ENCODE data around the gene TMC2.
"Not testable (repeated sequence)": the region's sequence is repeated elsewhere in the genome, so short reads cannot be mapped to it uniquely, and the experiment has no call there.

TMC2 gene

GRCh38 chr20:2520617-2521016, 15.8 kb upstream of the TMC2 start:
- DNase-seq (ENCODE audit: low read depth): no peak
- no peak overlapping the region for H3K4me3 ChIP-seq (ENCODE audit: low read depth, low read length)
- TF ChIP-seq CTCF (IDR thresholded peaks at IDR 0.05; ENCODE audit: control insufficient read depth, extremely low read depth, insufficient read depth): no peak

- no peak for DNase-seq (ENCODE audit: low read depth)
- TF ChIP-seq CTCF (IDR thresholded peaks at IDR 0.05; ENCODE audit: control insufficient read depth, extremely low read depth, insufficient read depth): peak; percentile 83
- H3K4me3 ChIP-seq (ENCODE audit: low read depth, low read length): no peak overlapping the region
Observed at GRCh38 chr20:2521369-2522305, 14.7 kb upstream of the TMC2 start.

- not testable (repeated sequence) for H3K4me3 ChIP-seq (ENCODE audit: low read depth, low read length); DNase-seq (ENCODE audit: low read depth)
Observed at GRCh38 chr20:2522826-2523429, 13.4 kb upstream of the TMC2 start.

- peak; percentile 87 for TF ChIP-seq CTCF (IDR thresholded peaks at IDR 0.05; ENCODE audit: control insufficient read depth, extremely low read depth, insufficient read depth)
- peak overlapping the region; percentile 49 for H3K4me3 ChIP-seq (ENCODE audit: low read depth, low read length)
- peak; percentile 10 for DNase-seq (ENCODE audit: low read depth)
Observed at GRCh38 chr20:2523919-2524708, 12.3 kb upstream of the TMC2 start.

- no peak for TF ChIP-seq CTCF (IDR thresholded peaks at IDR 0.05; ENCODE audit: control insufficient read depth, extremely low read depth, insufficient read depth)
- peak overlapping the region; percentile 49 for H3K4me3 ChIP-seq (ENCODE audit: low read depth, low read length)
- no peak for DNase-seq (ENCODE audit: low read depth)
Observed at GRCh38 chr20:2524709-2525506, 11.5 kb upstream of the TMC2 start.

- not testable (repeated sequence) for H3K4me3 ChIP-seq (ENCODE audit: low read depth, low read length); DNase-seq (ENCODE audit: low read depth)
Observed at GRCh38 chr20:2526218-2526583, 10.2 kb upstream of the TMC2 start.

GRCh38 chr20:2527762-2528161, 8.6 kb upstream of the TMC2 start:
- DNase-seq (ENCODE audit: low read depth): no peak
- H3K4me3 ChIP-seq (ENCODE audit: low read depth, low read length): no peak overlapping the region
- no peak for TF ChIP-seq CTCF (IDR thresholded peaks at IDR 0.05; ENCODE audit: control insufficient read depth, extremely low read depth, insufficient read depth)
